Endodermal cell (in vitro differentiated cells): Measurements from ENCODE around the gene LMF1. TPM values are rescaled to one million over a fixed set of nuclear protein-coding genes. Genes with fewer than 3 reads are reported as not detected.

Experiments
- DNase-seq: peaks from one replicate; pipeline ENCODE4 v3.0.0-alpha.2; 2017
- H3K27ac ChIP-seq: 2 replicates; pipeline ENCODE4 v1.5.1; 2013; ENCODE audit warnings: mild to moderate bottlenecking, low read depth, low read length, moderate library complexity
- H3K27me3 ChIP-seq: 2 replicates; pipeline ENCODE4 v1.6.1; 2013; ENCODE audit warnings: mild to moderate bottlenecking, low read length, moderate library complexity; ENCODE audit not compliant: insufficient read depth, control insufficient read depth, poor library complexity, severe bottlenecking
- H3K36me3 ChIP-seq: 2 replicates; pipeline ENCODE4 v1.7.0; 2013; ENCODE audit warnings: mild to moderate bottlenecking, low read length, moderate library complexity; ENCODE audit not compliant: control insufficient read depth, insufficient read depth
- H3K4me1 ChIP-seq: one replicate; pipeline ENCODE4 v1.7.0; 2013; ENCODE audit warnings: low read length; ENCODE audit not compliant: control insufficient read depth, insufficient read depth
- H3K4me3 ChIP-seq: 2 replicates; pipeline ENCODE4 v1.5.1; 2013; ENCODE audit warnings: mild to moderate bottlenecking, low read length, moderate library complexity
- H3K9ac ChIP-seq: 2 replicates; pipeline ENCODE4 v1.6.1; 2013; ENCODE audit warnings: mild to moderate bottlenecking, low read length, moderate library complexity; ENCODE audit not compliant: poor library complexity, severe bottlenecking; ENCODE audit errors: extremely low read depth
- H3K9me3 ChIP-seq: 2 replicates; pipeline ENCODE4 v1.6.1; 2013; ENCODE audit warnings: mild to moderate bottlenecking, low read length, moderate library complexity; ENCODE audit not compliant: control insufficient read depth
- H3K27ac Mint-ChIP-seq: 2 replicates; pipeline ENCODE4 v1.8.0; 2020; ENCODE audit warnings: mixed read lengths
- H3K27me3 Mint-ChIP-seq: 2 replicates; pipeline ENCODE4 v1.8.0; 2021; ENCODE audit warnings: mild to moderate bottlenecking, mixed read lengths; ENCODE audit not compliant: insufficient read depth
- H3K36me3 Mint-ChIP-seq: 2 replicates; pipeline ENCODE4 v1.8.0; 2020; ENCODE audit warnings: low read depth, mixed read lengths
- H3K4me1 Mint-ChIP-seq: 2 replicates; pipeline ENCODE4 v1.8.0; 2020; ENCODE audit warnings: mixed read lengths
- H3K4me3 Mint-ChIP-seq: 2 replicates; pipeline ENCODE4 v1.8.0; 2020; ENCODE audit warnings: mild to moderate bottlenecking, moderate library complexity, mixed read lengths
- H3K9me3 Mint-ChIP-seq: 2 replicates; pipeline ENCODE4 v1.8.0; 2020; ENCODE audit warnings: mild to moderate bottlenecking, mixed read lengths
- WGBS, 2 experiments: methylation state at CpG; one replicate each; pipeline versions ENCODE4 v1.1.5 to v1.1.7; 2013; ENCODE audit warnings: missing lambda C conversion rate in 2 of 2, mixed read lengths in 1 of 2; ENCODE audit not compliant: insufficient coverage in 1 of 2, insufficient read length in 1 of 2; 5-methylcytosine and 5-hydroxymethylcytosine counted together
- total RNA-seq, 2 donors: library from RNA; stranded (reverse); fragmentation: NEBNext Ultra II Directional in 1 of 2; extraction: Animal tissue kit (Norgen Biotek cat#: 25700) in 1 of 2; gene quantifications; 2 replicates in 1 of 2; 3 replicates in 1 of 2; pipeline ENCODE4 v1.2.1, GENCODE V29; 2021
- TF ChIP-seq, protein P1 (sequence below): fragments of 200-600 bp; sonication (generic); conservative IDR thresholded peaks from 2 replicates; pipeline ENCODE4 v1.5.0; 2021; ENCODE audit warnings: antibody characterized with exemption, mild to moderate bottlenecking

Gene LMF1
- total RNA-seq, 2 donors from 2014 or later: 13.7 to 15.1 TPM

DNA sequence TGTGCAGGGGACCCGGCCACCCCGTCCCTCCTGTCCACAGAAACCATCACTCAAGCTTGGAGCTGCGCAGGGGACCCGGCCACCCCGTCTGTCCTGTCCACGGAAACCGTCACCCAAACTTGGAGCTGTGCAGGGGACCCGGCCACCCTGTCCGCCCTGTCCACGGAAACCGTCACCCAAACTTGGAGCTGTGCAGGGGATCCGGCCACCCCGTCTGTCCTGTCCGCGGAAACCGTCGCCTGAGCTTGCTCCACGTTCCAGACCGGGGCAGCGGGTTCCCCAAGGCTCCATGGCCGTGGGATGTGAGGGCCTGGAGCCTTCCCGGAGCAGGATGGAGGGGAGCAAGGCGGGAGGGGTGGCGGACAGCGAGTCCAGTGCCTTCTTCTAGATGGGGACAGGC, 36.0 kb upstream of the LMF1 start:
- Histone ChIP-seq H3K9me3 (no peaks in the 10 kb centered on the region), H3K4me1 (no peaks in the 10 kb centered on the region), H3K9ac (no peak overlapping the region), H3K4me3 (no peak overlapping the region), H3K36me3 (no peaks in the 10 kb centered on the region), H3K27me3 (no peaks in the 10 kb centered on the region), H3K27ac (no peak overlapping the region)
- Mint-ChIP-seq H3K4me1 (no peaks in the 10 kb centered on the region), H3K27me3 (no peaks in the 10 kb centered on the region), H3K27ac (no peak overlapping the region), H3K4me3 (no peak overlapping the region), H3K36me3 (no peaks in the 10 kb centered on the region), H3K9me3 (no peaks in the 10 kb centered on the region)
- TF ChIP-seq, protein P1, sequence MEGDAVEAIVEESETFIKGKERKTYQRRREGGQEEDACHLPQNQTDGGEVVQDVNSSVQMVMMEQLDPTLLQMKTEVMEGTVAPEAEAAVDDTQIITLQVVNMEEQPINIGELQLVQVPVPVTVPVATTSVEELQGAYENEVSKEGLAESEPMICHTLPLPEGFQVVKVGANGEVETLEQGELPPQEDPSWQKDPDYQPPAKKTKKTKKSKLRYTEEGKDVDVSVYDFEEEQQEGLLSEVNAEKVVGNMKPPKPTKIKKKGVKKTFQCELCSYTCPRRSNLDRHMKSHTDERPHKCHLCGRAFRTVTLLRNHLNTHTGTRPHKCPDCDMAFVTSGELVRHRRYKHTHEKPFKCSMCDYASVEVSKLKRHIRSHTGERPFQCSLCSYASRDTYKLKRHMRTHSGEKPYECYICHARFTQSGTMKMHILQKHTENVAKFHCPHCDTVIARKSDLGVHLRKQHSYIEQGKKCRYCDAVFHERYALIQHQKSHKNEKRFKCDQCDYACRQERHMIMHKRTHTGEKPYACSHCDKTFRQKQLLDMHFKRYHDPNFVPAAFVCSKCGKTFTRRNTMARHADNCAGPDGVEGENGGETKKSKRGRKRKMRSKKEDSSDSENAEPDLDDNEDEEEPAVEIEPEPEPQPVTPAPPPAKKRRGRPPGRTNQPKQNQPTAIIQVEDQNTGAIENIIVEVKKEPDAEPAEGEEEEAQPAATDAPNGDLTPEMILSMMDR: no peak
- DNase-seq: no peak
- 90 to 97% methylated on average over 24 to 25 of the region's 25 CpGs for WGBS, 2 experiments

DNA sequence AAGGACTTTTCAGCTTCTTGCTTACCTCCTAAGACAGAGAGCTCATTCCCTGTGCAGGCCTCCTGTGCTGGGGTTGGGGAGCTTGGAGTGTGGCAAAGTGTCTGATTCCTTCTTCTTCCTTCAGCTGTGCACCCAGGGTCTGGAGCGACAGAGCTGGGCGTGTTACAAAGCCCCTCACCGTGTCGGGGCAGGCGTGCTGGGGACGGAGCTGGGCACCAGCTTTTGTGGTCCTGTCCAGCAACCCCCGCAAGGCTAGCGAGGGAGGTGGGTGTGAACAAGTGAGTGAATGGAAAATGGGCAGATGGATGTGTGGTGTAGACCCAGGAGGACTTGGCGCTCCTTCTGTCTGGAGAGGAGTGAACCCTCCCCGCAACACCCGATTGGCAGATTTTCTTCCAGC, 34.5 kb upstream of the LMF1 start:
- H3K4me1 Mint-ChIP-seq: no peaks in the 10 kb centered on the region
- DNase-seq: no peak
- H3K9ac ChIP-seq: no peak overlapping the region
- no peaks in the 10 kb centered on the region for H3K27me3 Mint-ChIP-seq
- H3K9me3 ChIP-seq: no peaks in the 10 kb centered on the region
- H3K4me3 Mint-ChIP-seq: no peak overlapping the region
- 93 to 98% methylated on average over 9 to 11 of the region's 11 CpGs for WGBS, 2 experiments
- no peaks in the 10 kb centered on the region for H3K36me3 Mint-ChIP-seq
- no peaks in the 10 kb centered on the region for H3K36me3 ChIP-seq
- no peaks in the 10 kb centered on the region for H3K9me3 Mint-ChIP-seq
- H3K4me3 ChIP-seq: no peak overlapping the region
- H3K27ac ChIP-seq: no peak overlapping the region
- H3K4me1 ChIP-seq: no peaks in the 10 kb centered on the region
- H3K27ac Mint-ChIP-seq: no peak overlapping the region
- H3K27me3 ChIP-seq: no peaks in the 10 kb centered on the region
- TF ChIP-seq, protein P1: no peak

DNA sequence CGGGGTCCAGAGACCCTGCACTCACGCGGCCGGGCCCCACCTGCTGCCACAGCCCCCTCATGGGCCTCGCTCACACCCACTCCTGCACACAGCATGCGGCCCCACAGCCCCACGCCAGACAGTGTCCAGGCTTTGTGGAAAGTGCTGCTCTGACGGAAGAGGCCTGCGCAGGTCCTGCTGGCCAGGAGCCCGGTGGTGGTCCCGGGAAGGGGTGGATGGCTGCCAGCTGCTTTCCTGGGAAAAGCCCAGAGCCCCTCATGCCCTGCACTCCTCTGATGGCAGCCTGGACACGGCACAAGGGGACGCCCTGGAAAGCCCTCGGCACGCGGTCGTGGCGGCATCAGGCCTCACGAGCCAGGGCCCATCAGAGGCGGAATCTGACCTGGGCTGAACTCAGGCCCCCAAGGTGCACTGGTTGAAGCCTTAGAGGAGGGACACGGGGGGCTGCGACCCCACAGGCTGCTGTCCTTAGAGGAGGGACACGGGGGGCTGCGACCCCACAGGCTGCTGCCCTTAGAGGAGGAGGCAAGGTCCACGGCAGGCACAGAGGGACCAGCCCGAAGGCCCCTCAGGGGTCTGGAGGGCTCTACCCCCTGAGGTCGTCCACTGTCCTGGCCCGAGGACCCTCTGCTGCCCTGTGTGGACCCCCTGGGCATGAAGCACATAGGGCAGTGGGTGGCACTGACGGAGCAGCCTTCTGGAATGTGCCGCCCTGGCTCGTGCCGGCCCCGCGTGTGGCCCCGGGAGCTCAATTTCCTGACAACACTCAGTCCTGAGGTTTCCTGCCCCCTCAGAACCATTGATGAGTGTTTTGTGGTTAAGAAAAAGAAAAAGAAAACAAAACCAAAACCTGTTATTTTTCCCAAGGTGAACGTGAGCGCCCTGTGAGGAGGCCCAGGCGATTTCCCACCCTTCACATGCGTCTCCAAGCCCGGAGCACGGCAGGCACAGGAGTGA, 32.9 kb upstream of the LMF1 start:
- Mint-ChIP-seq H3K27ac (no peak overlapping the region), H3K27me3 (no peaks in the 10 kb centered on the region), H3K9me3 (no peaks in the 10 kb centered on the region), H3K4me3 (no peak overlapping the region), H3K4me1 (no peaks in the 10 kb centered on the region), H3K36me3 (no peaks in the 10 kb centered on the region)
- Histone ChIP-seq H3K4me3 (no peak overlapping the region), H3K9ac (no peak overlapping the region), H3K4me1 (no peaks in the 10 kb centered on the region), H3K9me3 (no peaks in the 10 kb centered on the region), H3K27ac (no peak overlapping the region), H3K27me3 (no peaks in the 10 kb centered on the region), H3K36me3 (no peaks in the 10 kb centered on the region)
- WGBS, 2 experiments: 92 to 95% methylated on average over 25 to 41 of the region's 41 CpGs
- TF ChIP-seq, protein P1: no peak
- no peak for DNase-seq
